Measurements from ENCODE around the gene TMEM165.

- TF ChIP-seq REST (IDR thresholded peaks at IDR 0.05; ENCODE audit: insufficient read depth in 1 of 2, low read depth in 2 of 2, low read length in 2 of 2) = no peak
- no peak for TF ChIP-seq POLR2AphosphoS5 (IDR thresholded peaks at IDR 0.05; ENCODE audit: low read depth, low read length)
- no peak for TF ChIP-seq TAF1 (IDR thresholded peaks at IDR 0.05; ENCODE audit: borderline replicate concordance, insufficient read depth, low read length)
- no peak for TF ChIP-seq SIN3A (IDR thresholded peaks at IDR 0.05; ENCODE audit: borderline replicate concordance, insufficient read depth, low read length)
- TF ChIP-seq FOXP2 (optimal IDR thresholded peaks at IDR 0.05; ENCODE audit: borderline replicate concordance, extremely low read depth, extremely low read length, insufficient read depth) = no peak
Measured at GRCh38 chr4:55442541-55442940, 46.8 kb downstream of the TMEM165 start.

Measured in PFSK-1 (cell line).